Liver (tissue), 9 donors: ENCODE results near the gene LMBRD2. TPM values are rescaled to one million over a fixed set of nuclear protein-coding genes. Genes with fewer than 3 reads are reported as not detected.

Experiments used
- DNase-seq: peaks from one replicate; pipeline ENCODE4 v3.0.0-alpha.2; 2017; ENCODE audit warnings: low spot score
- H3K27ac ChIP-seq, 2 donors: one replicate each; pipeline ENCODE4 v1.7.0; 2013; ENCODE audit warnings: inconsistent platforms in 2 of 2, low read length in 2 of 2, control low read depth in 1 of 2, low read depth in 1 of 2, mild to moderate bottlenecking in 1 of 2
- H3K27me3 ChIP-seq, 4 donors: one replicate each; pipeline versions ENCODE4 v1.6.1 to v1.7.0; 2013; ENCODE audit warnings: low read length in 3 of 4, inconsistent platforms in 1 of 4, mild to moderate bottlenecking in 1 of 4, moderate library complexity in 1 of 4; ENCODE audit not compliant: control insufficient read depth in 4 of 4, insufficient read depth in 4 of 4
- H3K36me3 ChIP-seq, 4 donors: one replicate each; pipeline versions ENCODE4 v1.6.1 to v1.7.0; 2013; ENCODE audit warnings: low read length in 3 of 4, mild to moderate bottlenecking in 3 of 4, low read depth in 1 of 4, moderate library complexity in 1 of 4; ENCODE audit not compliant: control insufficient read depth in 4 of 4, insufficient read depth in 3 of 4
- H3K4me1 ChIP-seq, 4 donors: one replicate each; pipeline versions ENCODE4 v1.6.1 to v1.7.0; 2013; ENCODE audit warnings: low read length in 3 of 4, mild to moderate bottlenecking in 3 of 4, moderate library complexity in 1 of 4; ENCODE audit not compliant: control insufficient read depth in 4 of 4, insufficient read depth in 4 of 4
- H3K4me3 ChIP-seq, 3 donors: one replicate each; pipeline versions ENCODE4 v1.6.1 to v1.7.0; 2013; ENCODE audit warnings: low read length in 3 of 3, control low read depth in 1 of 3, low read depth in 1 of 3, mild to moderate bottlenecking in 1 of 3
- H3K9ac ChIP-seq, 2 donors: one replicate each; pipeline ENCODE4 v1.7.0; 2013; ENCODE audit warnings: low read length in 2 of 2, mild to moderate bottlenecking in 2 of 2, moderate library complexity in 2 of 2, control low read depth in 1 of 2, low read depth in 1 of 2
- H3K9me3 ChIP-seq, 4 donors: one replicate each; pipeline versions ENCODE4 v1.6.1 to v1.7.0; 2013; ENCODE audit warnings: low read length in 3 of 4; ENCODE audit not compliant: control insufficient read depth in 4 of 4
- ATF3 ChIP-seq: IDR thresholded peaks from 2 replicates; pipeline ENCODE4 v1.6.1; 2016; ENCODE audit warnings: antibody characterized with exemption
- FOXA1 ChIP-seq: IDR thresholded peaks from 2 replicates; pipeline ENCODE4 v1.6.1; 2016; ENCODE audit warnings: antibody characterized with exemption
- GABPA ChIP-seq, 2 donors: IDR thresholded peaks in 1 of 2; conservative IDR thresholded peaks in 1 of 2; 2 replicates each; pipeline ENCODE4 v1.6.1; 2016; ENCODE audit warnings: antibody characterized with exemption in 2 of 2, mild to moderate bottlenecking in 1 of 2, moderate library complexity in 1 of 2
- HNF4A ChIP-seq, 2 donors: conservative IDR thresholded peaks; 2 replicates each; pipeline ENCODE4 v1.6.1; 2016; ENCODE audit warnings: antibody characterized with exemption in 2 of 2, mild to moderate bottlenecking in 2 of 2
- HNF4G ChIP-seq: IDR thresholded peaks from 2 replicates; pipeline ENCODE4 v1.6.1; 2016; ENCODE audit warnings: antibody characterized with exemption
- JUND ChIP-seq, 2 donors: IDR thresholded peaks; 2 replicates each; pipeline ENCODE4 v1.6.1; 2016; ENCODE audit warnings: antibody characterized with exemption in 2 of 2
- MAX ChIP-seq: IDR thresholded peaks from 2 replicates; pipeline ENCODE4 v1.6.1; 2016; ENCODE audit warnings: antibody characterized with exemption
- NR2F2 ChIP-seq: IDR thresholded peaks from 2 replicates; pipeline ENCODE4 v1.6.1; 2016; ENCODE audit warnings: antibody characterized with exemption
- RAD21 ChIP-seq, 2 donors: IDR thresholded peaks; 2 replicates each; pipeline ENCODE4 v1.6.1; 2016; ENCODE audit warnings: antibody characterized with exemption in 2 of 2, mild to moderate bottlenecking in 2 of 2
- RXRA ChIP-seq, 2 donors: IDR thresholded peaks; 2 replicates each; pipeline ENCODE4 v1.6.1; 2017 to 2018; ENCODE audit warnings: antibody characterized with exemption in 2 of 2, mild to moderate bottlenecking in 1 of 2
- SP1 ChIP-seq: IDR thresholded peaks from 2 replicates; pipeline ENCODE4 v1.6.1; 2018; ENCODE audit warnings: antibody characterized with exemption, mild to moderate bottlenecking
- TAF1 ChIP-seq: conservative IDR thresholded peaks from 2 replicates; pipeline ENCODE4 v1.6.1; 2016; ENCODE audit warnings: antibody characterized with exemption, mild to moderate bottlenecking
- YY1 ChIP-seq: IDR thresholded peaks from 2 replicates; pipeline ENCODE4 v1.6.1; 2016; ENCODE audit warnings: antibody characterized with exemption, mild to moderate bottlenecking
- WGBS: extraction: QIAGEN DNeasy Blood & Tissue Kit; methylation state at CpG from one replicate; pipeline ENCODE4 v1.1.7; 2013; 5-methylcytosine and 5-hydroxymethylcytosine counted together
- polyA plus RNA-seq, 2 donors: library from polyadenylated mRNA; stranded (reverse) in 1 of 2; unstranded in 1 of 2; fragments of 200-250 nt in 1 of 2; fragments of >200 nt in 1 of 2; fragmentation: Nextera tagmentation in 1 of 2; extraction: Ambion mirVana in 1 of 2; gene quantifications; one replicate each; pipeline versions ENCODE4 v1.2.1 to v1.2.3, GENCODE V29; 2013 to 2015
- total RNA-seq, 2 donors: library from RNA; depleted of rRNA; stranded (reverse); fragments of >200 nt; gene quantifications; one replicate each; pipeline ENCODE4 v1.2.3, GENCODE V29; 2014
- donor health status: healthy.
- donor health status: healthy.
- donor health status: healthy.
- donor health status: healthy.
- donor health status: healthy.

Gene LMBRD2
- total and polyA plus RNA-seq, 4 donors: 3.8 to 20.5 (median 9.2) TPM

- peaks cover under 1 to 6% (median 3%) of the 10 kb centered on the region in 4 donors for H3K36me3 ChIP-seq
- TF ChIP-seq JUND (IDR thresholded peaks at IDR 0.05) (no peak), TAF1 (no peak), NR2F2 (no peak)
These were observed 25.5 kb upstream of the LMBRD2 start for GRCh38 chr5:36177154-36177553.

GRCh38 chr5:36175043-36175442, 23.4 kb upstream of the LMBRD2 start:
- TF ChIP-seq SP1: no peak
- peaks cover 6 to 62% (median 45%) of the 10 kb centered on the region in 4 donors for H3K4me1 ChIP-seq
- no peak overlapping the region for H3K27ac ChIP-seq
- WGBS: 66% methylated on average over 5 of the region's 5 CpGs
- no peak overlapping the region for H3K4me3 ChIP-seq
- H3K9ac ChIP-seq: no peak overlapping the region
- no peak for DNase-seq
- no peaks in the 10 kb centered on the region for H3K27me3 ChIP-seq
- peaks cover 4 to 15% (median 10%) of the 10 kb centered on the region in 4 donors for H3K36me3 ChIP-seq
- H3K9me3 ChIP-seq: no peaks in the 10 kb centered on the region

More at GRCh38 chr5:36177154-36177553, 25.5 kb upstream of the LMBRD2 start:
- H3K27ac ChIP-seq: no peak overlapping the region
- H3K4me1 ChIP-seq: peaks cover 13 to 72% (median 57%) of the 10 kb centered on the region in 4 donors
- DNase-seq: no peak
- H3K9me3 ChIP-seq: no peaks in the 10 kb centered on the region
- H3K4me3 ChIP-seq: no peak overlapping the region
- WGBS: 66% methylated on average over 2 of the region's 2 CpGs
- H3K9ac ChIP-seq: peak overlapping the region in 1 of 2 donors; percentile 22
- no peaks in the 10 kb centered on the region for H3K27me3 ChIP-seq

GRCh38 chr5:36174119-36174518, 22.4 kb upstream of the LMBRD2 start:
- peak overlapping the region in 1 of 3 donors; percentile 12 for H3K4me3 ChIP-seq
- peak overlapping the region in 1 of 2 donors; percentile 28 for H3K9ac ChIP-seq
- peak overlapping the region; percentile 30 to 62 for H3K27ac ChIP-seq
- no peaks in the 10 kb centered on the region for H3K9me3 ChIP-seq
- no peak for DNase-seq
- H3K36me3 ChIP-seq: peaks cover 4 to 16% (median 13%) of the 10 kb centered on the region in 4 donors
- TF ChIP-seq HNF4A (conservative IDR thresholded peaks at IDR 0.05): peak in 1 of 2 donors; percentile 9
- peak in 1 of 2 donors; percentile 6 for TF ChIP-seq RXRA (IDR thresholded peaks at IDR 0.05)
- TF ChIP-seq YY1: peak; percentile 10
- TF ChIP-seq GABPA (IDR thresholded peaks at IDR 0.05 in 1 of 2, conservative IDR thresholded peaks at IDR 0.05 in 1 of 2): peak in 1 of 2 donors; percentile 39
- peak; percentile 23 for TF ChIP-seq SP1
- TF ChIP-seq RAD21 (IDR thresholded peaks at IDR 0.05): peak in 1 of 2 donors; percentile 23
- TF ChIP-seq MAX: no peak
- TF ChIP-seq HNF4G: no peak
- no peak for TF ChIP-seq ATF3
- H3K4me1 ChIP-seq: peaks cover 4 to 55% (median 40%) of the 10 kb centered on the region in 4 donors
- WGBS: 34% methylated on average over 3 of the region's 3 CpGs
- no peaks in the 10 kb centered on the region for H3K27me3 ChIP-seq

GRCh38 chr5:36173426-36173825, 21.7 kb upstream of the LMBRD2 start:
- peaks cover 4 to 21% (median 16%) of the 10 kb centered on the region in 4 donors for H3K36me3 ChIP-seq
- no peaks in the 10 kb centered on the region for H3K27me3 ChIP-seq
- H3K9me3 ChIP-seq: no peaks in the 10 kb centered on the region
- no peak overlapping the region for H3K27ac ChIP-seq
- DNase-seq: no peak
- H3K9ac ChIP-seq: no peak overlapping the region
- TF ChIP-seq SP1 (no peak), HNF4A (conservative IDR thresholded peaks at IDR 0.05) (no peak), HNF4G (no peak), RXRA (IDR thresholded peaks at IDR 0.05) (no peak), FOXA1 (no peak)
- 55% methylated on average over 2 of the region's 2 CpGs for WGBS
- H3K4me1 ChIP-seq: peaks cover 4 to 48% (median 33%) of the 10 kb centered on the region in 4 donors
- no peak overlapping the region for H3K4me3 ChIP-seq
